HG02981 (cell line): ENCODE results near the gene ZNF407.

ENCODE experiments used
- ATAC-seq: cut with Tn5 transposase; IDR thresholded peaks from one replicate; pipeline ENCODE4 v1.9.1; 2021; ENCODE audit warnings: mild to moderate bottlenecking, moderate library complexity; ENCODE audit not compliant: unreplicated experiment

Gene ZNF407

GRCh38 chr18:74916773-74917393 is 319.2 kb downstream of the ZNF407 start:
- peak; percentile 52 for ATAC-seq

DNA sequence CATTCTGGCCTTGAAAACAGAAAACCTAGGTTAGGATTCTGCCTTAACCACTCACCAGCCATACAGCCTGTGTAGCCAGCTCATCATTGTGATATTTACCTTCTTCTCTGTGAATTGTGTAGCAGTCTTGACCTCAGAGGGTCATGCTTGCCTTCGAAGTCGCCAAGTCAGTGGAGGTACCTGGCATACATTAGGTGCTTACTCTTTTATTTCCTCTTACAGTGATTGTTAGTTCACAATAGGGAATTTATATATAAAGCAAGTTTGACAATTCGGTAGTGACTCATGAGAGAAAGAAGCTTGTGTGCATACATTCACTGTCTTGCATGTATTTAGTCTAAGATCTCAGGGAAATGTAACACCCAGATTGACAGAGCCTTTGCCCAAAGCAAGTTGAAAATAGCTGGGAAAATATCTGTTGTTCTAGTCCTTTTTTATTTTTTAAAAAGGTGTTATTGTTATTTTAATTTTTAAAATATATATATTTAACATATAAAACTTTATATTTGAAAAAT is 320.7 kb downstream of the ZNF407 start:
- no peak for ATAC-seq

DNA sequence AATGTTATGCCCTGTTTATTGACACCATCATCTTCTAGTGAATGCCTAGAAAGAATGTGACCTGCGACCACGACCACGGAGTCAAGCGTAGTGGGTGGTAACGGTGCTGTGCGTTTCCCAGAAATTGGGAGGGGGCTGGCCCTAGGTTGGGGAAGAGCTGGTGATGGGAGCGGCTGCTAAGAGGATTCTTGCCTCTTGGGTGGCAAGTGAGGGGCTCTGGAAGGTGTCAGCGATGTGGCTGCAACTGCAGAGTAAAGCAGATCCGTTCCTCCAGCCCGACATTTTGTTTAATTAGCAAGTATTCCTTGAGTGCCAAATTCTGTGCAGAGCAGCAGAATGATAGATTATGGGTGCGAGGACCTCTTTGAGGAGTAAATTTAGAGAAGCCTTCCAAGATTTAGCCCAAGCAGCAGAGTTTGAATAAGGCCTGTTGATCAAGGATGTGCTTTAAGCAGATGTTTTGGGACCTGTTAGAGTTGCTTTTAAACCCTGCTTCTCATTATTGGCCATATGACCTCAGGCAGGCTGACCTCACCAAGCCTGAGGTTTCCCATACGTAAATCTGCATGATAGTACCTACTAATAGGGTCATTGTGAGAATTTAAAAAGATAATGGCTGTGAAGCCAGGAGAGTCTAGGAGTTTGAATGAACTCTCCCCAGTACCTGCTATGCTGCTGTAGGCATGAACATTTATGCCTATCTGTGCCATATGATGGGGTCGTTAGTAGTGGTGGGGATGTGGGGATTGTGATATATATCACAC is 323.6 kb downstream of the ZNF407 start:
- no peak for ATAC-seq

GRCh38 chr18:74926051-74926450 is 328.4 kb downstream of the ZNF407 start:
- no peak for ATAC-seq

GRCh38 chr18:74928194-74928968 is 330.7 kb downstream of the ZNF407 start:
- ATAC-seq: no peak

DNA sequence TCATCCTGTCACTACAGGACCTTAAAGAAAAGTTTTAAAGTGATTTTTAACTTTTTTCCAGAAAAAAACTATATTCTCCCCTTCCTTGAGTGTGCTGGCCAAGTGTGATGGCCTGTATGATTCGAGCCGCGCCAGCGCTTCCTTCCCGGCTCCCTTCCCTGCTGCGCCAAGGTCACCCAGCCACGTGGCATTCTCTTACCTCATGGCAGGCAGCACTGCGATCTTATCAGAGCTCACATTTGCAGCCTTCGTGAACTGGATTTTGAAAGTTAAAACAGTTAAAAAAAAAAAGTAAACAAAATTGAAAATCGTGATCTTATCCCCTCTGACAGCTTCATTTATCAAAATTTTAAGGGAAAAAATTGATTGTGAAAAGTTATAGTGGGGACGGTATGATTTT is 331.4 kb downstream of the ZNF407 start:
- no peak for ATAC-seq

DNA sequence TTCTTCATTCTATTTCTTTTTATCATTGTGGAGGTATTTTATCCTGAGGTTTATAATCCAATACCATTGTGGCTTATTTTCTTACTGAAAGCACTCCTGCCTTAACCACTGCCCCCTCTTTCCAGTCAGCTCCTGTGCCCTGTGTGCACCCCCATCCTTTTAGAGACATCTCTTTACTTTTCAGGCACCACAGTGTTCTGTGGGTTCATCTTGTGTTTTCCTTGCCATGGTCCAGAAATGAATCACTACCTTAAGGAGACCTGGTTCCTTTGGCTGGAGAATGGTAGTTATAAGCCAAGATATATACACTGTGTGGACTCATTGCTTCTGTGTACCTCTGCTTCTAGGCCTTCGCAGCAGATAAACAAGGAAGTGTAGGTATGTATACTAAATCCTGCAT is 332.9 kb downstream of the ZNF407 start:
- ATAC-seq: no peak

DNA sequence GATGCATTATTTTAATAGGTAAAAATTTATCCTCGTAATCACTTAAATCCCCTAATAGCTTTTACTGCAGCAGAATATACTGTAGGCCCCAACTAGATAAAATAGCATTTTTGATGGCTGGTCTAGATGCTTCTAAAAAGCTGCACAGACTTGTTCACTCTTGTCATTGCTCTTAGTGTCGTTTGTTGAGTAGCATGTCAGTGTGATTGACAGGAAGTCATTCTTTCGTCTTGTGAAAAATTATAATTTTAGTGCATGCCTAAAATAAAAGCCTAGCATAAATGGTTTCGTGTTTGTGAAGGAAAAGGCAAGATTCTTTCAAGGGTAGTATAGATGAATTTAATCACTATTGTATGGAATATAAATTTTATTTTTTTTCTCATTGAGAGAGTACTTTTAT is 336.3 kb downstream of the ZNF407 start:
- ATAC-seq: no peak

GRCh38 chr18:74935434-74935833 is 337.8 kb downstream of the ZNF407 start:
- ATAC-seq: no peak

DNA sequence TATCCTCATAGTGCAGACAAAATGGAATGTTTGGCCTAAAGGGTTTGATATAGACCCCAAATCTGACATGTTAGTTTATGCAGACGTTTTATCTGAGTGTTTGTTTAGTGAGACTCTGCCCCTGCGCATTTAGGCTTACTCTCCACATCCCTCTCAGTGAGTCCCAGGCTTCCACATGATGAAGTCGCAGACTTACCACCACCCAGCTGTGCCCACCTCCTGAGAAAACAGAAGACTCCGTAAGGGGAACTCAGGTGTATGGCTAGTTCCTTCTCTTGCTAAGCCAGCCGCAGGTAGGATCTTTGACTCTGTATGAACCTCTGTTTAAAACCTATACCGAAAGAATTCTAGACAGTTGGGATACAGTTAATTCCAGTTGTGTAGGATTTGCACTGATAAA is 338.7 kb downstream of the ZNF407 start:
- no peak for ATAC-seq

DNA sequence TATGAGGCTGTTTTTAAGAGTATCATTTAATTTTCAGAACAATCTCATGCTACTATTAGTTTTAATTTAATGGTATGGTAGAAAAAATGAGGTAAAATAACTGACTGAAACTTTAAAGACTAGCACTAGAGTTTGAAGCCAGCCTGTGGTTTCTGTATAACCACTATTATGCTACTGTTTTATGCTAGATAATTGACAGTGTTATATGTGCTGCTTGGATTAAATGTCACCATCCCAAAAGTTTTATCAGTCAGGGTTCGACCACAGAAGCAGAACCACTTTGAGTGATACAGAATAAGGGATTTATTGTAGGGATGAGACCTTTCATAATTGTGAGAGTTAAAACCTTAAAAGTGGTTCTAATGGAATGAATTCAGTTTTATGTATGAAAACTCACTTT is 339.6 kb downstream of the ZNF407 start:
- no peak for ATAC-seq

- ATAC-seq: no peak
Measured at GRCh38 chr18:74940856-74941255, 343.2 kb downstream of the ZNF407 start.

- peak; percentile 76 for ATAC-seq
Measured at GRCh38 chr18:74942319-74942910, 344.7 kb downstream of the ZNF407 start.

- no peak for ATAC-seq
Measured at GRCh38 chr18:74944676-74945075, 347.0 kb downstream of the ZNF407 start.

GRCh38 chr18:74945774-74946545 is 348.3 kb downstream of the ZNF407 start:
- ATAC-seq: no peak

GRCh38 chr18:74946646-74947375 is 349.1 kb downstream of the ZNF407 start:
- no peak for ATAC-seq

- ATAC-seq: no peak
Measured at GRCh38 chr18:74947417-74947816, 349.7 kb downstream of the ZNF407 start.

- no peak for ATAC-seq
Measured at GRCh38 chr18:74947875-74948274, 350.2 kb downstream of the ZNF407 start.

DNA sequence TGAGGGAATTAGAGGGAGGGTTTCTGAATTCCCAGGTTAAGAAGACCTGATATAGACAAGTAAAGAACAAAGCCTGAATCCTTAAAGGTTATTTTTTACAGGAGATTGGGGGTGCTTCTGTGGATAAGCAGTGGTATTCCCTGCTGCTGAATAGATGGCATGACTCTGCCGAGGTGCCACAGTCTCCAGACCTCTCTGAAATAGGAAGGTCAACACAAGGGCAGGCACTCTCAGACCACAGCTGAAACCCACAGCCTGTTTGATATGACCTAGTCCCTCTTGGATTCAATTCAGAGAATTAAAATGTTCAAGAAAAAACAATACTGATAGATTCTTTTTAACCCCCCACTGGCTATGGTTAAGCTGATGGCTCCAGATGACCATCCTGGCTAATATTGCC is 351.9 kb downstream of the ZNF407 start:
- ATAC-seq: no peak

DNA sequence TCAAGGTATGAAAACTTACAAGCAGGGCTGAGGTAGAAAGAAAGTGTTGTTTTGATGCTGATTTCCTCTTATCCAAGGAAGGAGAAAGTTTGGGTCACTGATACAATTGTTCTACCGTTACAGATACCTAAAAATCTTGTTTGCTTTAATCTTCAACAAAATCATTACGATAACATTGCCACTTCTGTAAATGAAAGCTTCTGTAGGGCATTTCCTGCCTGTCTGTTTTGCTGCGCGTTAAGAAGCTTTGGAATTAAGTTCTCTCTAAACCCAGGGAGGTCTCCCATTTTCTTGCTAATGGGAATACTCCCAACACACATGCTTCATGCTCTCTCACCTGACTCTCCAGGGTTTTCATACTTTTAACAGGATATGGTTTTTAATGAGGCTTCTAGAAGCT is 352.8 kb downstream of the ZNF407 start:
- no peak for ATAC-seq
